Transverse colon (tissue), 3 donors: ENCODE results near the gene RELN.

Experiments used
- CTCF ChIP-seq, 5 experiments: fragments of 200-600 bp in 3 of 5; fragments of 450-650 bp in 2 of 5; sonication (generic) in 3 of 5; IDR thresholded peaks; 1 replicate in 2 of 5; 2 replicates in 3 of 5; pipeline ENCODE4 v1.5.1; 2016 to 2017; ENCODE audit warnings: antibody characterized with exemption in 5 of 5, inconsistent platforms in 3 of 5, mild to moderate bottlenecking in 2 of 5, moderate library complexity in 1 of 5
- POLR2A ChIP-seq: fragments of 450-650 bp; IDR thresholded peaks from one replicate; pipeline ENCODE4 v1.6.1; 2016; ENCODE audit warnings: antibody characterized with exemption, mild to moderate bottlenecking, moderate library complexity

GRCh38 chr7:103685646-103686045 lies 303.8 kb downstream of the RELN start:
- no peak for TF ChIP-seq POLR2A
- no peak for TF ChIP-seq CTCF (IDR thresholded peaks at IDR 0.05)
